ENCODE data around the gene HSPH1. TPM values are rescaled to one million over a fixed set of nuclear protein-coding genes. Genes with fewer than 3 reads are reported as not detected.

HSPH1 gene
- total RNA-seq, 4 donors from 2014 or later = 29.3 to 86.1 (median 34.9) TPM

- Histone ChIP-seq H3K9me3 (no peaks in the 10 kb centered on the region), H3K4me3 (no peak overlapping the region), H3K4me1 (peaks cover 10 to 64% (median 32%) of the 10 kb centered on the region in 3 donors), H3K36me3 (no peaks in the 10 kb centered on the region), H3K27me3 (no peaks in the 10 kb centered on the region), H3K27ac (no peak overlapping the region)
- 79 to 88% methylated on average over 1 of the region's 1 CpG for WGBS, 2 donors
- TF ChIP-seq CTCF (IDR thresholded peaks at IDR 0.05) = no peak
- no peak for TF ChIP-seq POLR2A (IDR thresholded peaks at IDR 0.05)
- intact Hi-C loops (cut with DNase I) = no loop called here
- DNase-seq = no peak
Measured at GRCh38 chr13:31204592-31204991, 42.9 kb upstream of the HSPH1 start.

DNA sequence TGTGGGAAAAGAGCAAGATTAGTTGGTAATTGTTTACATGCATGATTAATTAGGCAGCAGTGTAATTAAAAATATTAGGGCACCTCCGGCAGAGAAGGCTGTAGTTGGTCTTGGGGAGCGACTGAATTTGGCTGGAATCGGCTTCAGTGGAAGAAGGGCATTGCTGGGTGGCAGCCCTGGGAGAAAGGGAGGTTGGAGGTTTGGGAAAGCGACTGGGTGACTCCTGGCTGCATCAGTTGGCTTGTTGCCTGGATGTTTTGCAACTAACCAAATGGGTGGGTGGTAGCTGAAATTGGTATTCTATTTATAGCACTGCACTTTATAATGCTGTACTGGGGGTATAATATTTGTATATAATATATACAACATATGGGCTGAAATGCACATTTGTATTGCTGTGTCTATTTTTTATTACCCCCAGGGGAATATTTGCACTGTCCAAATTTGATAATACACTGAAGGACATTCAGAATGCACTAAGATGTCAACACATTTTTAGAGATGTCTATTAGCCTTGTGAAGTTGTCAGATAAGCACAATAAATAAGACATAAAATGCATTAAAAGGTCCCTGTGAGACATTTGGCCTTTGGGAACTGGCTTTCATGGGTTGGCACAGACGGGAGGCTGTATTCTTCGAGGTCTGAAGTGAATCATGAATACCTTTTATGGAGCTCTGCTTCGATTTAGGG lies 39.8 kb upstream of the HSPH1 start:
- TF ChIP-seq CTCF (IDR thresholded peaks at IDR 0.05) (no peak), POLR2A (IDR thresholded peaks at IDR 0.05) (no peak)
- WGBS, 2 donors = 27 to 35% methylated on average over 7 of the region's 7 CpGs
- no peaks in the 10 kb centered on the region for H3K9me3 ChIP-seq
- no peak for DNase-seq
- H3K4me1 ChIP-seq = peaks cover 12 to 55% (median 20%) of the 10 kb centered on the region in 3 donors
- no peaks in the 10 kb centered on the region for H3K27me3 ChIP-seq
- peak overlapping the region; percentile 62 to 97 (median 72) for H3K4me3 ChIP-seq
- intact Hi-C loops (cut with DNase I) = no loop called here
- H3K36me3 ChIP-seq = no peaks in the 10 kb centered on the region
- peak overlapping the region in 2 of 4 donors; percentile 92 to 98 for H3K27ac ChIP-seq

GRCh38 chr13:31200637-31200971 lies 38.9 kb upstream of the HSPH1 start:
- Histone ChIP-seq H3K36me3 (no peaks in the 10 kb centered on the region), H3K27me3 (no peaks in the 10 kb centered on the region), H3K9me3 (no peaks in the 10 kb centered on the region), H3K4me3 (peak overlapping the region; percentile 62 to 97 (median 72)), H3K4me1 (peaks cover 12 to 55% (median 20%) of the 10 kb centered on the region in 3 donors), H3K27ac (peak overlapping the region; percentile 92 to 100 (median 98))
- no peak for DNase-seq
- TF ChIP-seq POLR2A (IDR thresholded peaks at IDR 0.05) (no peak), CTCF (IDR thresholded peaks at IDR 0.05) (no peak)
- intact Hi-C loops (cut with DNase I) = no loop called here
- 0% methylated on average over 11 to 12 of the region's 34 CpGs for WGBS, 2 donors

DNA sequence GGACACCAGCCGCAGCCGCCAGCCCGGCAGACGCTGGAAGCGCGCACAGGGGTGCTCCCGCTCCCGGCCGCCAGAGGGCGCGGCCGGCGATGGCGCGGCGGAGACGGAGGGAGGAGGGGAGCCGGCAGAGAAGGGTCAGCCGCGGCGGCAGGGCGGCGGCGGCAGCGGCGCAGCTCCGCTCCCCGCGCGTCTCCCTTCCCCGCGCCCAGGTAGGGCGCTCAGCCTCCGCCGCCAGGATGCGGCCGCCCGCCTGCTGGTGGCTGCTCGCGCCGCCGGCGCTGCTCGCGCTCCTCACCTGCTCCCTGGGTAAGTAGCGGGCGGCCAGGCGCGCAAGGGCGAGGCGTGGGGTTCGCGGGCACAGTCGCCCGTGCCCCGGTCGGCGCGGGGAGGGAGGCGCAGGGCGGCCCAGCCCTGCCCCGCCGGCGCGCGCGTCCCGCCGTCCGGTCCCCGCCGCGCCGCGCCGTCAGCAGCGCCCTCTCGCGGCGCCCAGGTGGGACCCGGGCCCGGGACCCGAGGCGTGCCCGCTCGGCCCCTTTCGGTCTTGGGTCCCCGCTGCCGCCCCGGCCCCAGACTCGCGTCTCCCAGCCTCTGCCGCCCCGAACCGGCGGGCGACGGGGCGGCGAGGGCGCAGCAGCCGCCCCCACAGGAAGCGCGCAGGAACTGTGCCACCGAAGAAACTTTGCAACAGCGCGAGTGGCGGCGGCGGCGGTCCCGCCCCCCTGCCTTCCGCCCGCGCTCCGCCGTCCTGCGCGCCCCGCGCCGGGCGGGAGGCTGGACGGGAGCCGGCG lies 38.3 kb upstream of the HSPH1 start, which contains the start of gene B3GLCT:
B3GLCT (plus strand) TSS at position 127 of the 788 bp plus-strand sequence; CDS start at position 237, 110 bp downstream.
- 0% methylated on average over 17 of the region's 126 CpGs; no CpG with 5 or more reads in 1 of the 2 donors for WGBS, 2 donors
- Histone ChIP-seq H3K4me3 (peak within 1 kb of the TSS; percentile 62 to 97 (median 72)), H3K4me1 (peaks cover 12 to 55% (median 20%) of the 10 kb centered on the region in 3 donors), H3K27ac (peak within 1 kb of the TSS; percentile 92 to 100 (median 98)), H3K36me3 (no peaks in the 10 kb centered on the region), H3K9me3 (no peaks in the 10 kb centered on the region), H3K27me3 (no peaks in the 10 kb centered on the region)
- intact Hi-C loops (cut with DNase I) = no loop called here
- TF ChIP-seq CTCF (IDR thresholded peaks at IDR 0.05) = peak; percentile 67 to 96 (median 94)
- TF ChIP-seq POLR2A (IDR thresholded peaks at IDR 0.05) = peak in 1 of 4 donors; percentile 59
- DNase-seq = peak; percentile 16

GRCh38 chr13:31199527-31199848 lies 37.8 kb upstream of the HSPH1 start:
- intact Hi-C loops (cut with DNase I) = no loop called here
- H3K4me1 ChIP-seq = peaks cover 12 to 51% (median 20%) of the 10 kb centered on the region in 3 donors
- H3K36me3 ChIP-seq = no peaks in the 10 kb centered on the region
- WGBS, 2 donors = 3 to 5% methylated on average over 12 to 14 of the region's 15 CpGs
- H3K27ac ChIP-seq = peak overlapping the region; percentile 92 to 100 (median 98)
- peak overlapping the region; percentile 62 to 97 (median 72) for H3K4me3 ChIP-seq
- no peaks in the 10 kb centered on the region for H3K27me3 ChIP-seq
- DNase-seq = no peak
- TF ChIP-seq POLR2A (IDR thresholded peaks at IDR 0.05) = no peak
- no peak for TF ChIP-seq CTCF (IDR thresholded peaks at IDR 0.05)
- no peaks in the 10 kb centered on the region for H3K9me3 ChIP-seq
